Measurements from ENCODE around the gene GAB3.

DNA sequence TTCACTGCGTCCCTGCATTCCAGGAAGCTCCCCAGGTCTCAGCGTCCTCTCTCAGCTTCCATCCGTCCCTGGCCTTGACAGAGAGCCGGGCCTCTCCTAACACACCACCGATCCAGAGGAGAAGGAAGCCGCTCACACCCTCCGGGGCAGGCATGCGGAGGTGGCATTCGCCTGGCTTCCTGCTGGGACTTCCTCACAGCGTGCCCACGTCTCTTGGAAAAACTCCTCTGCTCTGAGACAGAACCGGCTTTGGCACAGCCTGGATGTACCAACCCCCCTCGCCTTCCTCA, 100.7 kb downstream of the GAB3 start:
- TF ChIP-seq, protein P1, sequence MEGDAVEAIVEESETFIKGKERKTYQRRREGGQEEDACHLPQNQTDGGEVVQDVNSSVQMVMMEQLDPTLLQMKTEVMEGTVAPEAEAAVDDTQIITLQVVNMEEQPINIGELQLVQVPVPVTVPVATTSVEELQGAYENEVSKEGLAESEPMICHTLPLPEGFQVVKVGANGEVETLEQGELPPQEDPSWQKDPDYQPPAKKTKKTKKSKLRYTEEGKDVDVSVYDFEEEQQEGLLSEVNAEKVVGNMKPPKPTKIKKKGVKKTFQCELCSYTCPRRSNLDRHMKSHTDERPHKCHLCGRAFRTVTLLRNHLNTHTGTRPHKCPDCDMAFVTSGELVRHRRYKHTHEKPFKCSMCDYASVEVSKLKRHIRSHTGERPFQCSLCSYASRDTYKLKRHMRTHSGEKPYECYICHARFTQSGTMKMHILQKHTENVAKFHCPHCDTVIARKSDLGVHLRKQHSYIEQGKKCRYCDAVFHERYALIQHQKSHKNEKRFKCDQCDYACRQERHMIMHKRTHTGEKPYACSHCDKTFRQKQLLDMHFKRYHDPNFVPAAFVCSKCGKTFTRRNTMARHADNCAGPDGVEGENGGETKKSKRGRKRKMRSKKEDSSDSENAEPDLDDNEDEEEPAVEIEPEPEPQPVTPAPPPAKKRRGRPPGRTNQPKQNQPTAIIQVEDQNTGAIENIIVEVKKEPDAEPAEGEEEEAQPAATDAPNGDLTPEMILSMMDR (conservative IDR thresholded peaks at IDR 0.05 in 1 of 2, IDR thresholded peaks at IDR 0.05 in 1 of 2; ENCODE audit: low read depth in 1 of 2, low read length in 2 of 2): no peak
- TF ChIP-seq EZH2 (IDR thresholded peaks at IDR 0.05; ENCODE audit: low read length, missing control alignments): no peak

All from fibroblast of lung (primary cell).